ENCODE results near the gene MEIS1.

MEIS1 gene

DNA sequence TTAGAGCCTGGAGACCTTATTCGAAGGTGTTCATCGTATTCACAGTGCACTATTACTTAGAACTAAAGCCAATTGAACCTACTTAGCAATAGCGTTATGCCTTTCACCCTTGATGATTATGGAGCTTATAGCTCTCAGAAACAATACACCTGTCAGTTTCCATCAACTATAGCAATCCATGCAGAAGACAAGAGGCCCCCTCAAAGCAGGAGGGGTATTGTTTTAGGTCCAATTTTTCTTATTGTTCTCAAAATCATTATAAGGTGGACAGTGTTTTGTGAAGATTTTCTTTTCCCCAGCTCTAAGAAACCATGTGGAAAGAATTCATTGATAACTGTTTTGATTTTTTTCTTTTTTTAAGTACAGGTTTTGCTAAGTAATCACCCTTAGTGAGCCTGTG is 135.5 kb downstream of the MEIS1 start:
- no peak for DNase-seq

- DNase-seq, result no peak
Observed at GRCh38 chr2:66571918-66572317, 137.0 kb downstream of the MEIS1 start.

- no peak for DNase-seq
Observed at GRCh38 chr2:66572391-66572790, 137.5 kb downstream of the MEIS1 start.

DNA sequence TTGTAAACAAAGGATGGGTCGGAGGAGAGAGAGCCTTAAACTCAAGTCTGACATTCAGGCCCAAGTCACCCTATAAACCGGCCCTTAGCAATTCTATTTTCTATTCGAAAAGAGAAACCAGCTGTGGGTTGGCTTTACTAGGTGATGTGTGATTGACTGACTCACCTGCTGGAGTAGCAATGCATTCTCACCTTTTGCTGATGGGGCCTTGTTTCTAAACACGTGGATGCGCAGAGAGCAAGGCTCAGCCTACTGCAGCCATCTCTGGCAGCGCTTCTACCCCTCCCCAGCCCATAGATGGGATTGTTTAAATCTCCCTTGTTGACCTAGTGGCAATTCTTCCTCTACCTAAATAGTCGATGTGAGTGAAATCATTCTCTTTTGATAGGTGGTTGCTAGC is 138.5 kb downstream of the MEIS1 start:
- DNase-seq, result no peak

- DNase-seq, result no peak
Observed at GRCh38 chr2:66573821-66574233, 138.9 kb downstream of the MEIS1 start.

- no peak for DNase-seq
Observed at GRCh38 chr2:66574701-66575624, 140.0 kb downstream of the MEIS1 start.

DNA sequence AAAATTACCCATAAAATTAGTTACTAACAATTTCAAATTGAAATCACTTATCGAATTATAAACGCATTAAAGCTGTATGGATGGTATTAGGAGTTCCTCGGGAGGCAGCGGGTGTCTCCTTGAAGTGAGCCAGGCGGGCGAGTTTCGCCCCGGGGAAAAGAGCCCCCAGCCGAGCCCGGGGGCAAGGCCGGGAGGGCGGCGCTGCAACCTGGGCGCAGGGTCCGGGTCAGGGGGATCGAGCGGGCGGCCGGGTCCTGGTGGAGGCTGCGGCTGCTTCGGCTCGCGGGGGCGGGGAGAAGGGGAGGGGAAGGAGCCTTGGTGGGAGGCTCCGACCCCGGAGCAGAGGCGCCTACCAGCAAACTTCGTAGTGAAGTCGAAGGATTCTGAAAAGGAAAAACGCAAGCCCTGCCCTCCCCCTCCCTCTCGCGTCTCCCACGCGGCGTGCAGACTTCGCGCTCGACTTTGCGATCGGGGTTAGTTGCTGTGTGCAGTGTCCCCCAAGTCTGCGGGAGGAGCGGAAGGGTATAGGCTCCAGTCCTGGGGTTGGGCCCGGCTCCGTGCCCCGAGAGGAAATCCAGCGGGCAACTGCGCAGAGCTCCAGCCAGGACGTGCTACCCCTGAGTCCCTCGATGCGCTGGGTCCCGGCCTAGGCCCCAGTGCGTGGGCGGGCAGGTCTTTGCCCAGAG is 140.8 kb downstream of the MEIS1 start:
- no peak for DNase-seq

- no peak for DNase-seq
Observed at GRCh38 chr2:66576311-66576560, 141.3 kb downstream of the MEIS1 start.

GRCh38 chr2:66576561-66577320 is 141.8 kb downstream of the MEIS1 start:
- no peak for DNase-seq

DNA sequence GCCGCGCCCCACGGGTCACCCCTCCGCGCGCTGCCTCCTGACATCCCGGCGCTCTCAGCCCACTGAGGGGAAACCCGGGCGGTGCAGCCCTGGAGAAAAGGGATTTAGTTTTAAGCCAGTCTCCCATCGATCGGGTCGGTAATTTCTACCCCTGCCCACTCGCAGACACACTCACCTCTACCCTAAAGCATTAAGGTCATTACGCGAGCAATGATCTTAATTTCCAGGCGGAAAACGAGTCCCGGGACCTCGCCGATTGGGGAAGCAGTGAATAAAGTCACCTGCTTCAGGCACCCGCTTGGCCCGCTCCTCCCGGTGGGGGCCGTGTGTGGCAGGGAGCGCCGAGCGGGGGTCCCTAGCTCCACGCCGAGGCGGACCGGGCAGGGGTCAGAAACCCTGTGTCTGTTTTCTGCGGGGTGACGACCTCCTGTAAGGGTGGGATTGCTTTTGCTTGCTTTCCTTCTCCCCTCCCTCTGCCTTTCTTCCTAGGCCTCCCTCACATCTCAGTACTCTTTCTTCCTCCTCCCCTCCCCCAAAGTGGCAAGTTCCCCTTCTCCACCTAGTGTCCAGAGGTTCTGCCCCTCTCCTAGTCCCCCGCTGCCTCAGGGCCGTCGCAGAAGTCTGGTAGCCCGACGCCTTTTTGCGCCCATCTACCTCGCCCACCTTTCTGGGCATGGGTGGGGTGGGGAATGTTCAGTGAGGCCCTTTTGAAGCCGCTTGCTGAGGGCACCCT is 142.6 kb downstream of the MEIS1 start:
- no peak for DNase-seq

DNA sequence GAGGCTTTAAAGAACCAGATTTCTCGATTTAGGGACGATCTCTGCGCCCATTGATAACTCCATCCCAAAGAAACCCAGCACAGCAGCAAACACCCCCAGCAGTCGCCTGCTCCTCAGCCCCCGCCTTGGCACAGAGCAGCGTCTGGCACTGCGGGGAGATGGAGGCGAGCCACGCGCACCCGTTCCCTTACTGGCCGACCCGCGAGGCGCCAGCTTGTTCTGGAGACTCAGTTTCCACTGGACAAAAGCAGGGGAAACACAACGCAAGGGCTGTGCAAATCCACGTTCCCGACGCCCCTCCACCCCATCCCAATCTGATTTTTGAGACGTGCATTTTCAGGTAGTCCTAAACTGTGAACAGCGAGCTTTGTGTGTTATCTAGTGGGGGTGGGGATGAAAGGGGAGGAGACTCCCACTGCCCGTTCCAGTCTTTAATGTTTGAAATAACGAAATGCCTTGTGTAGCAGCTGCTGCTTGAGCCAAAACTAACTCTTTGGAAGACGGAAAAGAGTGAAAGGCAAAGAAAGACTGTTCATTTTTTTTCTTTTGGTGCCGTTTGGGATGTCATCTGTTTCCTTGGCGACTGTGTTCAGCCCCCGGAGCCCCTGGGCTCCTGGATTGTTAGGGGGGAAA is 143.2 kb downstream of the MEIS1 start:
- no peak for DNase-seq

DNA sequence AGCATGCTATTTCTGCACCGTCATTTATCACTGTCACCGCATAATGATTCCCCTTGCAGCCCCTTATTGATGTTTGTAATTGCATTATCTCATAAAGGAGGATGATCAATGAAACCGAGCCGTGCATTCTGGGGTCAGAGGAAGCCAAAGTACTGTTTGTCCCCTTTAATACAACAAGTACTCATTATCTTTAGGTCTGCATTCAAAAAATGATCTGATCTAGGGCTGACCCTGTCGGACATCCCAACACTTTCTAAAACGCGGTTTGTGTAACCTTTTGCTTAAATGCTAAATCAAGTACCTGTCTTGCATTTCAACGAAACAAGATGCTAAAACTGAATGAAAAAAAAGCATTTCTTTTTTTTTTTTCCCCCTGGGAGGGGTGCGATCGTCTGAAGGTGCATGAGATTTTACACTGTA is 143.8 kb downstream of the MEIS1 start:
- no peak for DNase-seq

DNA sequence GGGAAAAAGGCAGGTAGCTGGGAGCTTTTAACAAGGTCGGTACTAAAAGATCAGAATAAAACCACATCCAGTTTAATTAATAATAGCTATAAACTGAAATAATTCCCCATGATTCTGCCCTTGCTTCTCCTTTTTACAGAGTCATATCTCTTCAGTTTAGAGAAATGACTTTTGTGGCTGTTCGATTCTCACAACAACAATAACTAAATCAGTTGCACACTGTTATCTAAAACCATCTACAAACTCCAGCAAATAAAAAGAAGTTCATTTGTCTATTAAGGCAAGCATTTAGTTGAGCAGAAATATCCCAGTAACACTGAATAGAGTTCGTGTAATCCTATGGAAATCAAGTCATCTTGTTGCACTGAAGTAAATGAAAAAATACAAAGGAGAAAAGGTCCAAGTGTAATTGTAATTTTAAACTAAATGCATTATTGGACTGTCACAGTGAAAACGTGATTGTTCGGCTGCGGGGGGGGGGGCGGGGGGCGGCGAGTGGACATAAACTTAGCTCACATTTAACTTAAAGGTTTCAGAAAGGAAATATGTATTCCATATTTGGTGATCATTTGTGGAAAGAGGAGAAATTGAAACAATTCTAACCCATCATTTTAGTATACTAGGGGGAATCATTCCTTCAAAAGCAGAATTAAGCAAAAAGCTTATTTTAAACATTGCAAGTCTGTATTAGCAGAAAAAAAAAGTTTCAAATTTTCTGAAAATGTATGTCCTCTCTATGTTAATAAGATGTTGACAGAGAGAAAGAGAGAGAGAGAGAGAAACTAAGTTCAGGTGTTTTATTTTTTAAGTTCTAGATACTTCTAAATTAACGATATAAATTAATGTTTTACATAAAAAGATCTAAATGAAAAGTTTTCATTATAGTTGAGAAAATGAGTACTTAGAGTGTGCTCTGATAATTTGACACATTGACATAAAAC is 144.5 kb downstream of the MEIS1 start:
- no peak for DNase-seq

- DNase-seq, result no peak
Observed at GRCh38 chr2:66580166-66581049, 145.5 kb downstream of the MEIS1 start.

GRCh38 chr2:66581339-66582103 is 146.6 kb downstream of the MEIS1 start:
- no peak for DNase-seq

DNA sequence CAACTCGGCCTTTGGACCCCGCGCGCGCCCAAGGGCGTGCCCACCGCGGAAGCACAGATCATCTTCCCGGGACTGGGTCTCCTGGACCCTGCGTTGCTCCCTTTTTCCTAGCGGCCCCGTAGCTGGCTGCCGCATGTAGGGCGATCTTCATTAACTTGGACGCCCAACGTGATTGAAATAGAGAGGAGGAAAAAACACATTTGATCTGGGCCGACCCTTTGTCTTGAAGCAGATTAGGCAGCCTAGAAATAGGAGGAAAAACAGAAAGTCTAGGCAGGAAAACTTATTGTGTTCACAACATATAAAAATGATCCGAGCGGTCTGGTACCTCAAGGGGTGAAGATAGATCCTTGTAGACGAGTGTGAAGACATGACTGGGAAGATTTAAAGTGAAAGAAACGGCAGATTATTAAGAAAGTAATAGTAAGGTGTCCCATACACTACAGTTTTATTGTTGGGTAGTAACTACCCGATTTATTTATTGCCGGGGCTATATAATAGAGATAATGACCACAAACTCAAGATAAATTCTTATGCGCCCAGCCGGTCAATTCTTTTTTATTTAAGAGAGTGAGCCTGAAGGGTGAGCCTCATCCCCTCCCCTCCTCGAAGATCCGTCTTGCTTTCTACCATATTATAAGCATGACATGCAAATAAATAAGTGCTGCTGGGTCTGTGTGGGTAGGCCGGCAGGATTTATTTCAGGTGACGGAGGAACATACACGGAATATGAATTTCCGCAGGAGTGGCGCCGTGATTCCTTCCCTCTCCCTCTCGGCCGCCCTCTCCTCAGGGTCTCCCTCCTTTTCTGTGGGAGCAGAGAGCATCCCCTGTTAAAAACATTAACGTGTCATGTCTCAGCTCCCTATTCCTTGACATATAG is 147.4 kb downstream of the MEIS1 start:
- DNase-seq, result no peak

- no peak for DNase-seq
Observed at GRCh38 chr2:66582987-66583880, 148.3 kb downstream of the MEIS1 start.

Measured in activated CD4-positive, alpha-beta T cell treated with anti-CD3 and anti-CD28 coated beads for 48 hours (primary cell).